Esophagus squamous epithelium (tissue), 4 donors: ENCODE data around the gene RASA3.

Experiments used
- CTCF ChIP-seq, 6 experiments: fragments of 450-650 bp in 4 of 6; fragments of 200-600 bp in 2 of 6; sonication (generic) in 2 of 6; IDR thresholded peaks; one replicate each; pipeline ENCODE4 v1.5.1; 2016 to 2019; ENCODE audit warnings: antibody characterized with exemption in 6 of 6, mild to moderate bottlenecking in 4 of 6, moderate library complexity in 4 of 6
- POLR2A ChIP-seq, 4 donors: fragments of 450-650 bp; IDR thresholded peaks; one replicate each; pipeline ENCODE4 v1.6.1; 2017; ENCODE audit warnings: antibody characterized with exemption in 4 of 4, mild to moderate bottlenecking in 4 of 4, moderate library complexity in 3 of 4

DNA sequence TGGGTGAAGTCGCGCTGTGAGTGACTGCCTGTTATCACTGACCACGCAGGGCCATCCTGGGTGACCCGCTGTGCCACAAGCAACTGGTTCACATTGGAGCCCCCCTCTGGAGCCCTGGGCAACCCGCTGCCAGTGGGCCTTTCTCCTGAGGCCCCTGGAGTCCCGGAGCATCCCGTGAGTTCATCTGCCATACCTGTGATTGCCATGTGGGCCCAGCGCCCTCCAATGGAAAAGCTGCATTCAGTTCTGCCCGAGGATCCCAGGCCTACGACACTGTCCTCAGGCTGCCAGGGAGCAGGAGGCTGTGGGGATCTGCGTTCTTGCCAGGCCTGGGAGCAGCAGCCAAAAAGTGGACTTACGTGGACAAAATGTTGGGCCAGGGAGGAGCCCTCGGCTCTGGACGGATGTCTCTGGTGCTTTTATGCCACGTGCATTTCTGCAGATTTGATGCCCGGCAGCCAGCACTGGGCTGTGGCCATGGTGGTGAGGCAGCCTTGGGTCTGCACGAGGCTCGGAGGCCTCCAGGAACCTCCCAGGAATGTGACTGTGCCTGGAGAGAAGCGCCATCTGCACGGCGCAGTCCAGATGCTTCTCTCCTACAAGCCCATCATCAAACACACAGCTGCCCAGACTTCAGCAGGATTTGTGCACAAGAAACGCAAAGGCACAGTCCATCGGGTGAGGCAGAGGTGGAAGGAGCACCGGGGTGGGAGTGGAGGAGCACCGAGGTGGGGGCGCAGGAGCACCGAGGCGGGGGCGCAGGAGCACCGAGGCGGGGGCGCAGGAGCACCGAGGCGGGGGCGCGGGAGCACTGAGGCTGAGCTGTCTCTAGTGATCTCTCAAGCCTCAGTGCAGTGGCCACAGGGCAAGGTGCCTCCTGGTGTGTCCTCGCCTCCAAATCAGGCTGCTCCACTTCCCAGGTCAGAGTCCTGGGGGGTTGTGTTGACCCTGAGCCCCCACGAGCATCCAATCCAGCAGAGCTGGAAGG, 202.5 kb downstream of the RASA3 start:
- TF ChIP-seq CTCF (IDR thresholded peaks at IDR 0.05), result no peak
- no peak for TF ChIP-seq POLR2A (IDR thresholded peaks at IDR 0.05)
